HepG2 (cell line): ENCODE measurements around the gene CYP27A1. TPM values are rescaled to one million over a fixed set of nuclear protein-coding genes. Genes with fewer than 3 reads are reported as not detected.

ENCODE experiments used
- ARID3A ChIP-seq: IDR thresholded peaks from 2 replicates; pipeline ENCODE4 v1.6.1; 2012; ENCODE audit warnings: low read depth, low read length, improper control_type of control experiment
- ATAD3A ChIP-seq: sonication (generic); formaldehyde crosslinking; IDR thresholded peaks from 2 replicates; pipeline ENCODE4 v1.4.0; 2020; ENCODE audit warnings: missing genetic modification reagents
- ETS1 ChIP-seq: sonication (generic); formaldehyde crosslinking; IDR thresholded peaks from 2 replicates; pipeline ENCODE4 v1.4.0; 2020; ENCODE audit warnings: missing genetic modification reagents
- ETV5 ChIP-seq: IDR thresholded peaks from 2 replicates; pipeline ENCODE4 v1.6.1; 2018; ENCODE audit warnings: missing biosample characterization, missing genetic modification reagents, inconsistent platforms, borderline replicate concordance
- KLF12 ChIP-seq: sonication (generic); formaldehyde crosslinking; IDR thresholded peaks from 2 replicates; pipeline ENCODE4 v1.4.0; 2020; ENCODE audit warnings: missing genetic modification reagents, borderline replicate concordance
- MAF1 ChIP-seq: sonication (generic); formaldehyde crosslinking; IDR thresholded peaks from 2 replicates; pipeline ENCODE4 v1.5.0; 2020; ENCODE audit warnings: missing genetic modification reagents, borderline replicate concordance
- MED8 ChIP-seq: sonication (generic); formaldehyde crosslinking; IDR thresholded peaks from 2 replicates; pipeline ENCODE4 v1.8.1; 2023; ENCODE audit warnings: mild to moderate bottlenecking, missing genetic modification reagents; ENCODE audit not compliant: insufficient replicate concordance
- MXD1 ChIP-seq: sonication (generic); formaldehyde crosslinking; IDR thresholded peaks from 2 replicates; pipeline ENCODE4 v1.4.0; 2020; ENCODE audit warnings: mild to moderate bottlenecking, missing genetic modification reagents
- PAXIP1 ChIP-seq: sonication (generic); formaldehyde crosslinking; conservative IDR thresholded peaks from 2 replicates; pipeline ENCODE4 v1.4.0; 2020; ENCODE audit warnings: mild to moderate bottlenecking, missing genetic modification reagents, moderate library complexity
- SAP130 ChIP-seq: IDR thresholded peaks from 2 replicates; pipeline ENCODE4 v1.6.1; 2016; ENCODE audit warnings: low read depth
- SRF ChIP-seq: IDR thresholded peaks from 2 replicates; pipeline ENCODE4 v1.6.1; 2011; ENCODE audit warnings: mild to moderate bottlenecking, low read depth, low read length, moderate library complexity
- ZC3H13 ChIP-seq: sonication (generic); formaldehyde crosslinking; IDR thresholded peaks from 2 replicates; pipeline ENCODE4 v1.8.1; 2023; ENCODE audit warnings: mild to moderate bottlenecking, missing genetic modification reagents, moderate library complexity
- ZMAT5 ChIP-seq: sonication (generic); formaldehyde crosslinking; IDR thresholded peaks from 2 replicates; pipeline ENCODE4 v1.5.0; 2020; ENCODE audit warnings: mild to moderate bottlenecking, low read depth, missing genetic modification reagents, borderline replicate concordance
- ZNF12 ChIP-seq: sonication (generic); formaldehyde crosslinking; IDR thresholded peaks from 2 replicates; pipeline ENCODE4 v1.5.0; 2020; ENCODE audit warnings: missing genetic modification reagents
- ZNF121 ChIP-seq: sonication (generic); formaldehyde crosslinking; IDR thresholded peaks from 2 replicates; pipeline ENCODE4 v1.5.0; 2020; ENCODE audit warnings: mild to moderate bottlenecking, missing genetic modification reagents
- ZNF326 ChIP-seq: sonication (generic); formaldehyde crosslinking; IDR thresholded peaks from 2 replicates; pipeline ENCODE4 v1.4.0; 2020; ENCODE audit warnings: missing genetic modification reagents, borderline replicate concordance
- ZNF335 ChIP-seq: sonication (generic); formaldehyde crosslinking; IDR thresholded peaks from 2 replicates; pipeline ENCODE4 v1.4.0; 2020; ENCODE audit warnings: missing genetic modification reagents
- ZNF550 ChIP-seq: sonication (generic); formaldehyde crosslinking; IDR thresholded peaks from 2 replicates; pipeline ENCODE4 v1.4.0; 2020; ENCODE audit warnings: mild to moderate bottlenecking, missing genetic modification reagents, borderline replicate concordance
- ZNF598 ChIP-seq: sonication (generic); formaldehyde crosslinking; IDR thresholded peaks from 2 replicates; pipeline ENCODE4 v1.5.1; 2020; ENCODE audit warnings: mild to moderate bottlenecking, missing genetic modification reagents, borderline replicate concordance
- ZNF644 ChIP-seq: IDR thresholded peaks from 2 replicates; pipeline ENCODE4 v1.6.1; 2016; ENCODE audit warnings: low read depth
- ZNF720 ChIP-seq: sonication (generic); formaldehyde crosslinking; IDR thresholded peaks from 2 replicates; pipeline ENCODE4 v1.4.0; 2020; ENCODE audit warnings: missing genetic modification reagents
- ZNF768 ChIP-seq: sonication (generic); formaldehyde crosslinking; IDR thresholded peaks from 2 replicates; pipeline ENCODE4 v1.4.0; 2020; ENCODE audit warnings: missing genetic modification reagents
- ZNF788 ChIP-seq: sonication (generic); formaldehyde crosslinking; IDR thresholded peaks from 2 replicates; pipeline ENCODE4 v1.5.0; 2020; ENCODE audit warnings: mild to moderate bottlenecking, missing genetic modification reagents, borderline replicate concordance
- polyA plus RNA-seq, 8 experiments: library from polyadenylated mRNA; depleted of rRNA in 3 of 8; stranded (reverse) in 7 of 8; unstranded in 1 of 8; fragments of >200 nt; fragmentation: Illumina TruSeq in 4 of 8; extraction: Trizol in 4 of 8; gene quantifications; 2 replicates each; pipeline versions ENCODE4 v1.2.1 to v1.2.3, GENCODE V29; 2011 to 2016; ENCODE audit warnings: low read depth in 4 of 8, missing spikeins in 1 of 8, mixed read lengths in 1 of 8; ENCODE audit not compliant: insufficient read depth in 1 of 8
- total RNA-seq, 5 experiments: library from RNA; depleted of rRNA; stranded (reverse); fragments of >200 nt; fragmentation: Illumina TruSeq; extraction: Trizol; gene quantifications; 2 replicates each; pipeline ENCODE4 v1.2.3, GENCODE V29; 2016; ENCODE audit warnings: low read depth in 1 of 5

Gene CYP27A1
- total and polyA plus RNA-seq, 2 of the 13 experiments (the other 11 are each of a cell fraction or from before 2014, with no cell fraction given), result 157 to 266 TPM

GRCh38 chr2:218733171-218734021 lies 48.6 kb upstream of the CYP27A1 start (continued):
- peak; percentile 25; the same call in 1 of the 2 replicates for TF ChIP-seq ARID3A
- no peak for TF ChIP-seq ETS1 (CRISPR knock-in tag)
- no peak for TF ChIP-seq ZNF720
- TF ChIP-seq KLF12, result no peak
- no peak for TF ChIP-seq ZNF326 (CRISPR knock-in tag)
- peak; percentile 99 for TF ChIP-seq ZNF644
- no peak for TF ChIP-seq SRF
- peak; percentile 75 for TF ChIP-seq PAXIP1 (CRISPR knock-in tag)
- no peak for TF ChIP-seq ATAD3A (CRISPR knock-in tag)
- TF ChIP-seq SAP130 (CRISPR knock-in tag), result peak; percentile 90
- TF ChIP-seq MXD1, result no peak
- TF ChIP-seq ETV5 (CRISPR knock-in tag), result peak; percentile 95
- TF ChIP-seq ZNF550, result no peak
- TF ChIP-seq ZNF598 (CRISPR knock-in tag), result no peak
- TF ChIP-seq MAF1 (CRISPR knock-in tag), result no peak
- peak; percentile 83; the same call in 1 of the 2 replicates for TF ChIP-seq ZNF788 (CRISPR knock-in tag)
- TF ChIP-seq ZNF768 (CRISPR knock-in tag), result no peak
- TF ChIP-seq ZNF12, result peak; percentile 85; the same call in 1 of the 2 replicates
- TF ChIP-seq ZNF121 (CRISPR knock-in tag), result no peak
- no peak for TF ChIP-seq ZC3H13 (CRISPR knock-in tag)
- TF ChIP-seq ZNF335 (CRISPR knock-in tag), result peak; percentile 91
- no peak for TF ChIP-seq ZMAT5 (CRISPR knock-in tag)
- no peak for TF ChIP-seq MED8 (CRISPR knock-in tag)
